ENCODE data around the gene ASCC1. TPM values are rescaled to one million over a fixed set of nuclear protein-coding genes. Genes with fewer than 3 reads are reported as not detected.

ASCC1 gene
- total and polyA plus RNA-seq, 2 experiments from 2014 or later: 13.7 to 37.2 TPM

- Histone ChIP-seq H3F3A (replicated peaks; ENCODE audit: low read depth) (no peaks in the 10 kb centered on the region), H3K27ac (ENCODE audit: low read depth) (no peak overlapping the region), H3K4me2 (no peak overlapping the region), H4K20me1 (replicated peaks; ENCODE audit: insufficient read depth) (no peaks in the 10 kb centered on the region; the same call in 1 of the 2 replicates), H3K79me2 (replicated peaks; ENCODE audit: insufficient read depth) (no peaks in the 10 kb centered on the region), H3K36me3 (ENCODE audit: insufficient read depth) (no peaks in the 10 kb centered on the region), H3K27me3 (ENCODE audit: insufficient read depth) (no peaks in the 10 kb centered on the region), H2AFZ (no peak overlapping the region), H3K4me3 (no peak overlapping the region), H3K4me1 (ENCODE audit: insufficient read depth) (no peaks in the 10 kb centered on the region), H3K9me2 (ENCODE audit: insufficient read depth) (no peaks in the 10 kb centered on the region)
- Mint-ChIP-seq H3K4me3 (no peak overlapping the region), H3K9me3 (no peaks in the 10 kb centered on the region), H3K4me1 (no peaks in the 10 kb centered on the region; the same call in 2 of the 3 replicates), H3K27ac (no peak overlapping the region), H3K27me3 (ENCODE audit: insufficient read depth, low read depth, poor library complexity) (no peaks in the 10 kb centered on the region), H3K36me3 (ENCODE audit: low read depth) (peaks cover 6% of the 10 kb centered on the region; the same call in 1 of the 3 replicates)
- no peak for TF ChIP-seq CTCF (conservative IDR thresholded peaks at IDR 0.05; ENCODE audit: low read depth in 2 of 2)
- TF ChIP-seq POLR2AphosphoS5 (IDR thresholded peaks at IDR 0.05; ENCODE audit: low read depth): no peak
- no peak for TF ChIP-seq REST (IDR thresholded peaks at IDR 0.05; ENCODE audit: unreplicated experiment)
- ATAC-seq (no peak), DNase-seq (ENCODE audit: low spot score) (no peak)
Measured at GRCh38 chr10:72175149-72175548, 40.9 kb downstream of the ASCC1 start.

- H3K27me3 Mint-ChIP-seq (ENCODE audit: insufficient read depth, low read depth, poor library complexity): no peaks in the 10 kb centered on the region
- H3K79me2 ChIP-seq (replicated peaks; ENCODE audit: insufficient read depth): no peaks in the 10 kb centered on the region
- H3K36me3 Mint-ChIP-seq (ENCODE audit: low read depth): peaks cover 7% of the 10 kb centered on the region; the same call in 1 of the 3 replicates
- H3F3A ChIP-seq (replicated peaks; ENCODE audit: low read depth): no peaks in the 10 kb centered on the region
- H3K36me3 ChIP-seq (ENCODE audit: insufficient read depth): no peaks in the 10 kb centered on the region
- H4K20me1 ChIP-seq (replicated peaks; ENCODE audit: insufficient read depth): no peaks in the 10 kb centered on the region; the same call in 1 of the 2 replicates
- no peak overlapping the region; the same call in 1 of the 2 replicates for H3K27ac Mint-ChIP-seq
- H3K27ac ChIP-seq (ENCODE audit: low read depth): peak overlapping the region; percentile 72; the same call in 1 of the 2 replicates
- H3K4me3 Mint-ChIP-seq: no peak overlapping the region
- no peak overlapping the region for H3K4me2 ChIP-seq
- no peak for DNase-seq (ENCODE audit: low spot score)
- H3K9me3 Mint-ChIP-seq: no peaks in the 10 kb centered on the region
- no peaks in the 10 kb centered on the region for H3K27me3 ChIP-seq (ENCODE audit: insufficient read depth)
- H2AFZ ChIP-seq: no peak overlapping the region
- no peak overlapping the region for H3K4me3 ChIP-seq
- no peak for ATAC-seq
- H3K4me1 ChIP-seq (ENCODE audit: insufficient read depth): no peaks in the 10 kb centered on the region
- H3K9me2 ChIP-seq (ENCODE audit: insufficient read depth): no peaks in the 10 kb centered on the region
- no peaks in the 10 kb centered on the region; the same call in 2 of the 3 replicates for H3K4me1 Mint-ChIP-seq
- TF ChIP-seq ZNF114 (CRISPR knock-in tag; IDR thresholded peaks at IDR 0.05) (no peak), EZH2phosphoT487 (IDR thresholded peaks at IDR 0.05; ENCODE audit: unreplicated experiment) (no peak), POLR2AphosphoS5 (IDR thresholded peaks at IDR 0.05; ENCODE audit: low read depth) (no peak), REST (IDR thresholded peaks at IDR 0.05; ENCODE audit: unreplicated experiment) (no peak)
Measured at GRCh38 chr10:72174297-72174662, 41.8 kb downstream of the ASCC1 start.

Data from GM23338 (cell line).